IPS-15b (cell line): ENCODE data around the gene ATP6V0E2.

Source experiments
- H3K27me3 ChIP-seq: one replicate; pipeline ENCODE4 v1.6.1; 2013; ENCODE audit warnings: low read length; ENCODE audit not compliant: control insufficient read depth, insufficient read depth
- H3K36me3 ChIP-seq: one replicate; pipeline ENCODE4 v1.6.1; 2013; ENCODE audit warnings: low read length; ENCODE audit not compliant: control insufficient read depth, insufficient read depth
- H3K4me1 ChIP-seq: one replicate; pipeline ENCODE4 v1.6.1; 2013; ENCODE audit warnings: mild to moderate bottlenecking, low read length; ENCODE audit not compliant: control insufficient read depth, insufficient read depth
- H3K4me3 ChIP-seq: one replicate; pipeline ENCODE4 v1.5.1; 2013; ENCODE audit warnings: low read depth, low read length
- H3K9ac ChIP-seq: one replicate; pipeline ENCODE4 v1.6.1; 2013; ENCODE audit warnings: low read depth, mild to moderate bottlenecking, low read length
- H3K9me3 ChIP-seq: one replicate; pipeline ENCODE4 v1.6.1; 2013; ENCODE audit warnings: mild to moderate bottlenecking, low read length; ENCODE audit not compliant: control insufficient read depth, insufficient read depth

ATP6V0E2 gene

GRCh38 chr7:149877890-149878522 lies 4.2 kb downstream of the ATP6V0E2 start:
- H3K9ac ChIP-seq = no peak overlapping the region
- no peak overlapping the region for H3K4me3 ChIP-seq
- peaks cover 14% of the 10 kb centered on the region for H3K27me3 ChIP-seq
- no peaks in the 10 kb centered on the region for H3K36me3 ChIP-seq
- peaks cover 6% of the 10 kb centered on the region for H3K4me1 ChIP-seq
- H3K9me3 ChIP-seq = no peaks in the 10 kb centered on the region

- H3K4me3 ChIP-seq = no peak overlapping the region
- no peak overlapping the region for H3K9ac ChIP-seq
- H3K27me3 ChIP-seq = peaks cover 14% of the 10 kb centered on the region
- no peaks in the 10 kb centered on the region for H3K36me3 ChIP-seq
- H3K4me1 ChIP-seq = peaks cover 6% of the 10 kb centered on the region
- no peaks in the 10 kb centered on the region for H3K9me3 ChIP-seq
These were observed 4.8 kb downstream of the ATP6V0E2 start for GRCh38 chr7:149878523-149878921.

GRCh38 chr7:149879271-149879743 lies 5.5 kb downstream of the ATP6V0E2 start:
- no peak overlapping the region for H3K4me3 ChIP-seq
- H3K27me3 ChIP-seq = peaks cover 12% of the 10 kb centered on the region
- peaks cover 4% of the 10 kb centered on the region for H3K4me1 ChIP-seq
- H3K9me3 ChIP-seq = no peaks in the 10 kb centered on the region
- no peak overlapping the region for H3K9ac ChIP-seq
- H3K36me3 ChIP-seq = no peaks in the 10 kb centered on the region

DNA sequence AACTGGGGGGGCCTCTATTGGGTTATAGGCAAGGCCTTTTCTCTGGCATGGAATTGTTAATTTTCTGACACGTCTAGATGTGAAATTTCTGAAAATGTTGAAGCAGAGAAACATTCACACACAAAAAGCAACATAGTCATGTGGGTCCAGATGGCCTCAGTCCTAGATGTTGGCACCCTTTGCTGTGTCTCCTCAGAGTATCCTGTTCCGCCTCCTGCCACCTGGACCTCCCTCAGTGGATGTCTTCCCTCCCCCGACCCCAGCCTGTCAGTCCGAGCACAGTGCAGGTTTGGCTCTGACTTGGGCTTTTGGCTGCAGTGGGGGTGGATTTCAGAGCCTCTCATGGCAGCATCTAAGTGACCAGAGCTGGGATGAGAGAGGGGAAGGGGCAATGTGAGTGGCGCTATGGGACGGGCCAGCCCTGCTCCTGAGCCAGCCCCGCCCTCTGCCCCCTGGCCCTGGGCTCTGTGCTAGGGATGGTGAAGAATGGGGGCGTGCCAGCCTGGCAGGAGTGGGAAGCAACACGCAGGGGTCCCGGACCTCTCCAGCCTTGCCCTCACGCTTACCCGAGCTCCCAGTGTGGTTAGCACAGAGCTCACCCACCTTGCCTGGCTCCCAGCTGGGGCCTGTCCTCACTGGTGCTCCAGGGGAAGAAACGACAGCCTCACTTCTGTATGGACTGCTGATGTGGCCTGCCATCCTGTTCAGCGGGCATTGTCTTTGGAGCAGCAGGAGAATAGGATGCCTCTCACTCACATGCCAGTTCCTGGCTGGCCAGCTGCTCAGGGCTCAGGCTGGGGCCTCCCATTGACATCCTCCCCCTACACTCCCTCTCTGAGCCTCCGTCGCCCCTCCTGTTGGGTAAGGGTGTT lies 6.2 kb downstream of the ATP6V0E2 start:
- H3K9ac ChIP-seq = no peak overlapping the region
- peaks cover 5% of the 10 kb centered on the region for H3K27me3 ChIP-seq
- H3K9me3 ChIP-seq = no peaks in the 10 kb centered on the region
- H3K36me3 ChIP-seq = no peaks in the 10 kb centered on the region
- H3K4me3 ChIP-seq = no peak overlapping the region
- no peaks in the 10 kb centered on the region for H3K4me1 ChIP-seq

GRCh38 chr7:149880638-149881311 lies 7.0 kb downstream of the ATP6V0E2 start:
- Histone ChIP-seq H3K27me3 (no peaks in the 10 kb centered on the region), H3K9ac (no peak overlapping the region), H3K9me3 (no peaks in the 10 kb centered on the region), H3K36me3 (no peaks in the 10 kb centered on the region), H3K4me3 (no peak overlapping the region), H3K4me1 (peaks cover 4% of the 10 kb centered on the region)

GRCh38 chr7:149881328-149882247 lies 7.8 kb downstream of the ATP6V0E2 start:
- H3K9me3 ChIP-seq = no peaks in the 10 kb centered on the region
- H3K36me3 ChIP-seq = no peaks in the 10 kb centered on the region
- no peak overlapping the region for H3K4me3 ChIP-seq
- H3K9ac ChIP-seq = no peak overlapping the region
- H3K27me3 ChIP-seq = no peaks in the 10 kb centered on the region
- H3K4me1 ChIP-seq = peaks cover 7% of the 10 kb centered on the region

GRCh38 chr7:149882248-149883047 lies 8.7 kb downstream of the ATP6V0E2 start:
- Histone ChIP-seq H3K27me3 (no peaks in the 10 kb centered on the region), H3K4me3 (no peak overlapping the region), H3K4me1 (peaks cover 7% of the 10 kb centered on the region)

GRCh38 chr7:149883048-149883438 lies 9.3 kb downstream of the ATP6V0E2 start:
- peaks cover 7% of the 10 kb centered on the region for H3K4me1 ChIP-seq
- H3K9ac ChIP-seq = no peak overlapping the region
- no peaks in the 10 kb centered on the region for H3K27me3 ChIP-seq
- H3K4me3 ChIP-seq = no peak overlapping the region
- no peaks in the 10 kb centered on the region for H3K9me3 ChIP-seq
- no peaks in the 10 kb centered on the region for H3K36me3 ChIP-seq

More at GRCh38 chr7:149882248-149883047, 8.7 kb downstream of the ATP6V0E2 start:
- H3K36me3 ChIP-seq = no peaks in the 10 kb centered on the region
- no peak overlapping the region for H3K9ac ChIP-seq
- no peaks in the 10 kb centered on the region for H3K9me3 ChIP-seq

DNA sequence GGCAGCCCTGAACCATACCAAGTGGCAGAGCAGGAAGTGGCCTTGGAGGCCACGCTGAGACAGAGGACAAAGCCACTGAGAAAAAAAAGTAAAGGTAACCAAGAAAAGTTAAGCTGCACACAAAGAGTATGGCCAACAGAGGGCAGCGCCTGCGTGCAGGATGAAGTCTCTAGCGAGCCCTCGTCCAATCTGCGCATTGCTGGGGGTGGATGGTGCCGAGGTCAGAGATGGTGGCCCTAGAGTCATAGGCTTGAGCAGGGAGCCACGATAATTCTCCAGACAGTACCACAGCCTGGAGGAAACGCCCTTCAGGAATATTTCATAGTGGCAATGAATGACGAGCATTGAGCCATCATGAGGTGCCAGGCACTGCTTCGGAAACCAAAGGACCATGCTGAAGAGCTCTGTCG lies 9.7 kb downstream of the ATP6V0E2 start:
- H3K27me3 ChIP-seq = no peaks in the 10 kb centered on the region
- peaks cover 7% of the 10 kb centered on the region for H3K4me1 ChIP-seq
- H3K9ac ChIP-seq = no peak overlapping the region
- H3K9me3 ChIP-seq = no peaks in the 10 kb centered on the region
- no peak overlapping the region for H3K4me3 ChIP-seq
- H3K36me3 ChIP-seq = no peaks in the 10 kb centered on the region

- Histone ChIP-seq H3K27me3 (no peaks in the 10 kb centered on the region), H3K9ac (no peak overlapping the region), H3K4me1 (peaks cover 7% of the 10 kb centered on the region), H3K9me3 (no peaks in the 10 kb centered on the region), H3K4me3 (no peak overlapping the region), H3K36me3 (no peaks in the 10 kb centered on the region)
These were observed 10.2 kb downstream of the ATP6V0E2 start for GRCh38 chr7:149884016-149884415.
